ENCODE measurements around the gene MAU2. TPM values are rescaled to one million over a fixed set of nuclear protein-coding genes. Genes with fewer than 3 reads are reported as not detected.

The MAU2 gene
- total and polyA plus RNA-seq, 2 of the 13 experiments (the other 11 are each of a cell fraction or from before 2014, with no cell fraction given) = 16.8 to 33.8 TPM

GRCh38 chr19:19405971-19406877 lies 85.6 kb downstream of the MAU2 start:
- POLR2A ChIA-PET = interaction anchor here (0.6 to 3.5 kb wide), 16 partner anchors 9 to 370 kb away, joined by 3 to 25 read pairs (median 4); partner anchors contain the start of genes NDUFA13 and TSSK6
- CTCF ChIA-PET (ENCODE audit: low intra/inter-chr PET ratio, low total read pairs) = interaction anchor here (3.3 kb wide), 1 partner anchor 39 kb away, joined by 12 read pairs; no protein-coding TSS in a partner anchor
- H3K4me1 ChIP-seq (ENCODE audit: insufficient read depth, low read length) = peaks cover 70% of the 10 kb centered on the region
- WGBS (ENCODE audit: low lambda C conversion rate) = 2% methylated on average over 24 of the region's 87 CpGs
- H3K4me3 ChIP-seq (replicated peaks in 1 of 3; ENCODE audit: insufficient read depth in 1 of 3, low read depth in 2 of 3, low read length in 3 of 3) = peak overlapping the region; percentile 72 to 94 (median 76)
- FAIRE-seq = no peak
- H3K4me2 ChIP-seq (ENCODE audit: low read depth, low read length) = peak overlapping the region; percentile 99
- no peaks in the 10 kb centered on the region for H3K9me3 ChIP-seq (ENCODE audit: low read length)
- no peak for DNase-seq (ENCODE audit: low spot score)
- in situ Hi-C loops (cut with HindIII; ENCODE audit: extremely low pct_ligation_motif_present, low pct_unique_long_range_greater_than_20kb) = loop anchor here (5.0 kb wide), 1 partner anchor 34 kb away; no protein-coding TSS in a partner anchor
- H3K79me2 ChIP-seq (ENCODE audit: insufficient read depth, low read length) = peaks cover 56% of the 10 kb centered on the region
- no peak overlapping the region for H2AFZ ChIP-seq (ENCODE audit: low read length)
- 0 out of 5 replicates have a peak, but pooled peaks cover under 1 to 1% of the 10 kb centered on the region in 2 experiments for H3K36me3 ChIP-seq (replicated peaks in 1 of 2; ENCODE audit: control insufficient read depth in 1 of 2, insufficient read depth in 2 of 2, low read length in 2 of 2)
- H3K27me3 ChIP-seq (ENCODE audit: control insufficient read depth in 1 of 2, insufficient read depth in 2 of 2, low read length in 2 of 2) = no peaks in the 10 kb centered on the region; a peak in 1 of 5 replicates
- ATAC-seq = peak; percentile 14
- intact Hi-C loops (cut with micrococcal nuclease; ENCODE audit: unreplicated experiment) = loop anchor here (5.0 kb wide), 1 partner anchor 81 kb away; no protein-coding TSS in a partner anchor
- peak overlapping the region; percentile 66 for H3K27ac ChIP-seq (ENCODE audit: extremely low read length, insufficient read depth, low read length)
- peak overlapping the region; percentile 80 for H3K9ac ChIP-seq (ENCODE audit: insufficient read depth, low read depth, low read length)
- no TSS peak for BruUV-seq (replicated peaks)
- peaks cover 39% of the 10 kb centered on the region for H4K20me1 ChIP-seq (ENCODE audit: insufficient read depth, low read length)
- no peak for TF ChIP-seq ZNF782 (CRISPR knock-in tag; IDR thresholded peaks at IDR 0.05; ENCODE audit: borderline replicate concordance)
- TF ChIP-seq WIZ (CRISPR knock-in tag; IDR thresholded peaks at IDR 0.05) = no peak
- 0 out of 2 replicates have a peak, but pooled peaks have one; percentile 24 for TF ChIP-seq ZNF784 (CRISPR knock-in tag; IDR thresholded peaks at IDR 0.05; ENCODE audit: borderline replicate concordance)
- TF ChIP-seq ZGPAT (CRISPR knock-in tag; IDR thresholded peaks at IDR 0.05) = no peak
- TF ChIP-seq THYN1 (CRISPR knock-in tag; IDR thresholded peaks at IDR 0.05; ENCODE audit: borderline replicate concordance, low read depth) = no peak
- TF ChIP-seq HMGXB4 (CRISPR knock-in tag; IDR thresholded peaks at IDR 0.05; ENCODE audit: borderline replicate concordance in 1 of 2, low read depth in 1 of 2) = 0 out of 4 replicates have a peak, but pooled peaks of 1 of the 2 experiments have one; percentile 15
- no peak for TF ChIP-seq NFE2L1 (CRISPR knock-in tag; IDR thresholded peaks at IDR 0.05; ENCODE audit: borderline replicate concordance)
- no peak for TF ChIP-seq ZNF362 (CRISPR knock-in tag; IDR thresholded peaks at IDR 0.05; ENCODE audit: borderline replicate concordance)
- no peak for TF ChIP-seq ZNF276 (CRISPR knock-in tag; IDR thresholded peaks at IDR 0.05; ENCODE audit: low read depth)
- no peak for TF ChIP-seq RELA (CRISPR knock-in tag; IDR thresholded peaks at IDR 0.05)
- no peak for TF ChIP-seq IRF9 (CRISPR knock-in tag; IDR thresholded peaks at IDR 0.05; ENCODE audit: borderline replicate concordance)

Measured in HepG2 (cell line).